ENCODE data around the gene RFPL1.
A peak's percentile ranks its signal among the peaks of the same experiment; 100 is the strongest.

RFPL1 gene

GRCh38 chr22:29451863-29452262, 13.5 kb downstream of the RFPL1 start:
- H3K9me3 Mint-ChIP-seq, result no peaks in the 10 kb centered on the region
- no peak for DNase-seq
- H3K36me3 Mint-ChIP-seq, result no peaks in the 10 kb centered on the region
- no peak overlapping the region for H3K4me3 Mint-ChIP-seq
- CTCF ChIA-PET, result no interaction called here
- no peaks in the 10 kb centered on the region for H3K4me1 Mint-ChIP-seq
- no peak overlapping the region for H3K27ac Mint-ChIP-seq
- peaks cover 15% of the 10 kb centered on the region for H3K27me3 Mint-ChIP-seq

DNA sequence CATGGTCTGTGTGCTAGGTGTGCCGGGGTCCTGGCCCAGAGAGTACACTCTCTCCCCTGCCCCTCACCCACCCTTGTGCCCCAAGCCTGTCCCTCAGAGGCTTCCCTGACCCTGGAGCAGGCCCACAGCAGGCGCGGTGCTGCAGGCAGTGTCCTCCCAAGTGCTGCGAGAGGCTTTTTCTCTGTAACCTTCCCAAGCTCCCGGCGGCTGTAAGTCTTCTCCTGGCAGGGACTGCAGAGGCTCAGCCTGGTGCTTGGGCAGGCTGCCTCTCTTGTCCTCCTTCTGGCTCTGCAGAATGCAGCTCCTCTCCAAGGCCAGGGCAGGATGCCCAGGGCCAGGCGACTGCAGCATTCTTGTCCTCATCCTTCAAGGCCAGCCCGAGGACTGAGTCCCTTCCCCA, 15.9 kb downstream of the RFPL1 start:
- H3K27ac Mint-ChIP-seq, result no peak overlapping the region
- H3K4me1 Mint-ChIP-seq, result no peaks in the 10 kb centered on the region
- CTCF ChIA-PET, result no interaction called here
- H3K27me3 Mint-ChIP-seq, result peaks cover 9% of the 10 kb centered on the region
- H3K9me3 Mint-ChIP-seq, result no peaks in the 10 kb centered on the region
- no peak for DNase-seq
- no peak overlapping the region for H3K4me3 Mint-ChIP-seq
- H3K36me3 Mint-ChIP-seq, result no peaks in the 10 kb centered on the region

DNA sequence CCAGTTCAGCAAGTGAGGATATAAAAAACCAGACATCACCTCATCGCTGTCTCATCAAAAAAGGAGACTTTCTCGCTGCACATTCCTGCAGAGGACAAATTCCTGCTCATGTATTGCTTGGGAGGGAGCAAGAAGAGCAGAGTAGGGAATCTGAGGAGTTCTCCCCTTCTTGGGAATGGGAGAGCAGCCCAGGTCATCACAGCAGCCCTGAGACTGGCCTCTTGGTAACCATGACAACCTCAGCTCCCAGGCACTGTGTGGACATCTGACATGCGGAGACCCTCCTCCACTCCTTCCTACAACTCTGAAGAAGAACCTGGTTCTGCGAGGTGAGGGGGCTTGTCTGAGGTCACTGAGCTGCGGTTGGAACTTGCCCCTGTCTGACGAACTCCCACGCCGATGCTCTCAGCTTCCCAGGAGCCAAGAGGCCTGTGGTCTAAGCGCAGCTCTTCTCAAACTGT, 17.9 kb downstream of the RFPL1 start:
- Mint-ChIP-seq H3K9me3 (no peaks in the 10 kb centered on the region), H3K27ac (no peak overlapping the region), H3K4me1 (no peaks in the 10 kb centered on the region), H3K4me3 (no peak overlapping the region), H3K36me3 (no peaks in the 10 kb centered on the region), H3K27me3 (peaks cover 9% of the 10 kb centered on the region)
- CTCF ChIA-PET, result no interaction called here
- DNase-seq, result no peak

GRCh38 chr22:29457730-29458129, 19.3 kb downstream of the RFPL1 start:
- no peaks in the 10 kb centered on the region for H3K36me3 Mint-ChIP-seq
- H3K4me1 Mint-ChIP-seq, result no peaks in the 10 kb centered on the region
- CTCF ChIA-PET, result no interaction called here
- H3K27ac Mint-ChIP-seq, result no peak overlapping the region
- H3K4me3 Mint-ChIP-seq, result no peak overlapping the region
- DNase-seq, result peak; percentile 34
- peaks cover 4% of the 10 kb centered on the region for H3K27me3 Mint-ChIP-seq
- no peaks in the 10 kb centered on the region for H3K9me3 Mint-ChIP-seq

- no peaks in the 10 kb centered on the region for H3K4me1 Mint-ChIP-seq
- peaks cover 4% of the 10 kb centered on the region for H3K27me3 Mint-ChIP-seq
- no peak overlapping the region for H3K27ac Mint-ChIP-seq
- H3K36me3 Mint-ChIP-seq, result no peaks in the 10 kb centered on the region
- H3K9me3 Mint-ChIP-seq, result no peaks in the 10 kb centered on the region
- CTCF ChIA-PET, result interaction anchor here (0.6 kb wide), 1 partner anchor 11 kb away, joined by 3 read pairs; no protein-coding TSS in a partner anchor
- DNase-seq, result no peak
- no peak overlapping the region for H3K4me3 Mint-ChIP-seq
Measured at GRCh38 chr22:29458551-29458950, 20.2 kb downstream of the RFPL1 start.

DNA sequence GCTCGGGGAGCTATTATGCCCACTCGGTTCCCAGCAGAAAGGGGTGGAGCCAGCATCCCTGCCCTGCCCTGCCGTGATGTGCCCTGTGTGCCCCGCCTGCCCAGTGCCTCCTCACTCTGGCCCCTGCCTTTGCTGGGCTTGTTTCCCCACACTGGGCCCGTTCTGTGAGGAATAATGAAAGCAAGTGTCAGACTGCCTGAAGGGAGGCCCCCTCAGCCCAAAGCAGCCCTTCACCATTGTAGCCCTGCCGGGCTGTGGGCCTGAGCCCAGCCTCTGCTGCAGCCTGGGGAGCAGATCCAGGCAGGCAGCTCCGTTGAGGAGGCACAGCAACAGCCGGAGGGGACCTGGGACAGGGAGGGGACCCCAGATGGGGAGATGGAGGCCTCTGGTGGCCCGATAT, 21.4 kb downstream of the RFPL1 start:
- CTCF ChIA-PET, result no interaction called here
- no peaks in the 10 kb centered on the region for H3K9me3 Mint-ChIP-seq
- H3K27me3 Mint-ChIP-seq, result no peaks in the 10 kb centered on the region
- H3K4me3 Mint-ChIP-seq, result no peak overlapping the region
- H3K36me3 Mint-ChIP-seq, result no peaks in the 10 kb centered on the region
- DNase-seq, result no peak
- H3K4me1 Mint-ChIP-seq, result no peaks in the 10 kb centered on the region
- no peak overlapping the region for H3K27ac Mint-ChIP-seq

DNA sequence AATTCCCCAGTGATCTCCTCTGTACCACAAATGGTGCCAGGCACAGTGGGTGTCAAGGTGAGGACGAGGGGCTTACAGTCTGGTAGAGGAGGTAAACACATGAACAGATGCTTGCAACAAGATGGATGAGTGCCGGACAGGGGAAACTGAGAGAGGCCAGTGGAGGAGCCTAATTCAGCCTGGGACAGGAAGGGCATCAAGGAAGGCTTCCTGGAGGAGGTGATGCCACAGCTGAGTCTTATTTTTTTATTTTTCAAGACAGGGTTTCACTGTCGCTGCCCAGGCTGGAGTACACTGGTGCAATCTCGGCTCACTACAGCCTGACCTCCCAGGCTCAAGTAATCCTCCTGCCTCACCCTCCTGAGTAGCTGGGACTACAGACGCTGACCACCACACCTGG, 22.9 kb downstream of the RFPL1 start:
- Mint-ChIP-seq H3K27me3 (peaks cover 3% of the 10 kb centered on the region), H3K4me1 (no peaks in the 10 kb centered on the region)
- no peak for DNase-seq

DNA sequence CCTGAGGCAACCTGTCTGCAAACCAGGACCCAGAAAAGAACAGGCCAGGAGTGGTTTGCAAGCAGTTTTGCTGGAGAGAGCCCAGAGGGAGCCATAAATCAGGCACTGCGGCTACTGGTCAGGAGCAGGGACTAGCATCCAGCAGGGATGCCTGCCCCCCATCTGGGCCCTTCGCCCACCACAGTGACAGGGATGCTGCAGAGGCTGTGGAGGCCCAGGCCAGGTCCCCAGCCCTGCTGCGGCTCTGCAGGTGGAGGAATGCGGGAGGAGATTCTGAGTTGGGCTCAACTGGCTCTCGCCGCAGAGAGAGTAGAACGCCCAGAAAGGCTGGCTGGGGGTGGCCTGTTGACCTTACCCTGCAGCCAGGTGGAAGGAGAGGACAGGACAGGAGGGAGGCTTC, 25.2 kb downstream of the RFPL1 start:
- Mint-ChIP-seq H3K27ac (no peak overlapping the region), H3K4me3 (no peak overlapping the region)

More for the DNA sequence above, 22.9 kb downstream of the RFPL1 start:
- Mint-ChIP-seq H3K4me3 (no peak overlapping the region), H3K36me3 (no peaks in the 10 kb centered on the region), H3K27ac (no peak overlapping the region), H3K9me3 (no peaks in the 10 kb centered on the region)
- CTCF ChIA-PET, result no interaction called here

DNA sequence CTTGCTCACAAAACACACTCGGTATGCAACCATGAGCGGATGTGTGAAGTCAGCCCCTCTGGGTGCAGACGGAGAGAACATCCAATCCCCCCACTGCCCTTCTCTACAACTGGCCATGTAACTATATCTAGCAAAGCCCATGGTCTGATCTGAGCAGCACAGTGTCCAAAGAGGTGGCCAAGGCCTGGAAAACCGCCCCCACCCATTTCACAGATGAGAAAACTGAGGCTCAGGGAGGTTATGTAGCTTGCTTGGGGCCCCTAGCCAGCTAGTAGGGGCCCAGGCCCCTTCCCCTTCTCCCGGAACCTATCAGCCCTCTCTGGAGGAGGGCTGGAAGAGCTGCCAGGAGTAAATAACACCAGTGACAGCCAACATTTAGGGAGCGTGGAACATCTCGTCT, 26.2 kb downstream of the RFPL1 start:
- DNase-seq, result no peak
- Mint-ChIP-seq H3K27me3 (peaks cover 30% of the 10 kb centered on the region), H3K36me3 (no peaks in the 10 kb centered on the region), H3K4me3 (no peak overlapping the region), H3K4me1 (no peaks in the 10 kb centered on the region), H3K27ac (no peak overlapping the region), H3K9me3 (no peaks in the 10 kb centered on the region)
- CTCF ChIA-PET, result no interaction called here

More for the DNA sequence above, 25.2 kb downstream of the RFPL1 start:
- peaks cover 22% of the 10 kb centered on the region for H3K27me3 Mint-ChIP-seq
- DNase-seq, result no peak
- H3K9me3 Mint-ChIP-seq, result no peaks in the 10 kb centered on the region
- H3K4me1 Mint-ChIP-seq, result no peaks in the 10 kb centered on the region
- CTCF ChIA-PET, result no interaction called here
- H3K36me3 Mint-ChIP-seq, result no peaks in the 10 kb centered on the region

- H3K4me1 Mint-ChIP-seq, result peaks cover 11% of the 10 kb centered on the region
- no peaks in the 10 kb centered on the region for H3K9me3 Mint-ChIP-seq
- peak overlapping the region; percentile 54 for H3K4me3 Mint-ChIP-seq
- H3K36me3 Mint-ChIP-seq, result no peaks in the 10 kb centered on the region
- peaks cover 66% of the 10 kb centered on the region for H3K27me3 Mint-ChIP-seq
- no peak overlapping the region for H3K27ac Mint-ChIP-seq
- DNase-seq, result no peak
- CTCF ChIA-PET, result interaction anchor here (0.8 kb wide), 1 partner anchor 11 kb away, joined by 3 read pairs; no protein-coding TSS in a partner anchor
Measured at GRCh38 chr22:29469755-29470154, 31.4 kb downstream of the RFPL1 start.

- Mint-ChIP-seq H3K4me3 (peak overlapping the region; percentile 54), H3K4me1 (peaks cover 11% of the 10 kb centered on the region), H3K27me3 (peaks cover 67% of the 10 kb centered on the region), H3K36me3 (no peaks in the 10 kb centered on the region), H3K9me3 (no peaks in the 10 kb centered on the region), H3K27ac (no peak overlapping the region)
- peak; percentile 81 for DNase-seq
- CTCF ChIA-PET, result interaction anchor here (0.8 to 1.5 kb wide), 3 partner anchors 12 to 17 kb away, joined by 3 to 4 read pairs (median 3); no protein-coding TSS in a partner anchor
Measured at GRCh38 chr22:29470159-29470855, 31.9 kb downstream of the RFPL1 start.

DNA sequence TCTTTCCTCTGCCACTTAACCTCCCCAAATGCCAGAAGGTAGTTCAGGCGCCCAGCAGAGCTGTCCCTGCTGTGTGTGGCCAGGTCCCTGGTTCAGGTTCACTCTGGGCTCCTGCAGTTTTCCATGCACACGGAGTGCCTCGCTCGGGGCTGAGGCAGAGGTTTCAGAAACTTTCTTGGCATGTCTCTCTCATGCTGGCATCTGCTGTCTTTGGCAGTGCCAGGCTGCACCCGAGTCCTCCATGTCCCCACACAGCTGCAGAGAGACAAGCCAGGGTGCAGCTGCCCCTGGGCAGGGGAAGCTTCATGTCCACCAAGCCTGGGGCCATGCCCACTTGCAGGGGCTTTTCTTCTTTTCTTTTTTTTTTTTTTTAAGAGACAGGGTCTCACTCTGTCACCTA, 34.6 kb downstream of the RFPL1 start:
- no peak overlapping the region for H3K4me3 Mint-ChIP-seq
- no peak for DNase-seq
- CTCF ChIA-PET, result no interaction called here

DNA sequence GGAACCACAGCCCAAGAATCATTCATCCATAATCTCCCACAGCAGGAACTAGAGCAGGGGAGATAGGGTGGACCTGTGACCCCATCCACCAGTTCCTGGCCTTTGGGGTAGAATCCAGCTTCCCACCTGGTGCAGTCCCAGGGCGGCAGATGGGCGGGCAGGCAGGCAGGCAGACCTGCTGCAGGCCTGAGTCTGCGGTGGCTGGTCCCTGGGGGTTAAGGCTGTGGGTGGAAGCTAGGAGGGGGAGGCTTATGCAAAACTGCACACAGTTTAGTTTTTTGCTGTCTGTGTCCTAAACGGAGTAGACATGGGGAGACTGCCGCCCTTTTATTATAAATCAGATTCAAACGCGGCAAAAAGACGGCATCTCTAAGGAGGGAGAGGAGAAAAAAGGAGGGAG, 37.2 kb downstream of the RFPL1 start:
- H3K27me3 Mint-ChIP-seq, result peaks cover 75% of the 10 kb centered on the region
- no peak overlapping the region for H3K27ac Mint-ChIP-seq
- H3K4me3 Mint-ChIP-seq, result no peak overlapping the region
- H3K9me3 Mint-ChIP-seq, result no peaks in the 10 kb centered on the region
- DNase-seq, result no peak
- peaks cover 4% of the 10 kb centered on the region for H3K36me3 Mint-ChIP-seq
- CTCF ChIA-PET, result no interaction called here
- H3K4me1 Mint-ChIP-seq, result peaks cover 15% of the 10 kb centered on the region

More for the DNA sequence above, 34.6 kb downstream of the RFPL1 start:
- Mint-ChIP-seq H3K36me3 (no peaks in the 10 kb centered on the region), H3K27ac (no peak overlapping the region), H3K4me1 (peaks cover 11% of the 10 kb centered on the region), H3K27me3 (peaks cover 74% of the 10 kb centered on the region), H3K9me3 (no peaks in the 10 kb centered on the region)

GRCh38 chr22:29476116-29476515, 37.7 kb downstream of the RFPL1 start:
- Mint-ChIP-seq H3K36me3 (peaks cover 4% of the 10 kb centered on the region), H3K4me1 (peaks cover 13% of the 10 kb centered on the region), H3K9me3 (no peaks in the 10 kb centered on the region), H3K27me3 (peaks cover 77% of the 10 kb centered on the region), H3K27ac (no peak overlapping the region), H3K4me3 (no peak overlapping the region)
- DNase-seq, result no peak
- CTCF ChIA-PET, result no interaction called here

- Mint-ChIP-seq H3K36me3 (peaks cover 9% of the 10 kb centered on the region), H3K27me3 (peaks cover 81% of the 10 kb centered on the region), H3K27ac (no peak overlapping the region), H3K4me3 (no peak overlapping the region), H3K4me1 (peaks cover 21% of the 10 kb centered on the region), H3K9me3 (no peaks in the 10 kb centered on the region)
- CTCF ChIA-PET, result no interaction called here
- DNase-seq, result no peak
Measured at GRCh38 chr22:29477723-29478318, 39.4 kb downstream of the RFPL1 start.
